Gastroesophageal sphincter (tissue), 4 donors: ENCODE measurements around the gene GAB4. TPM values are rescaled to one million over a fixed set of nuclear protein-coding genes. Genes with fewer than 3 reads are reported as not detected.

Source experiments
- ATAC-seq: fragments of 150-250 bp; one replicate; pipeline ENCODE4 v1.9.1; 2016; ENCODE audit warnings: mild to moderate bottlenecking, moderate library complexity
- H3K27ac ChIP-seq, 4 donors: fragments of 200-600 bp; sonication (generic) in 3 of 4; 1 replicate in 3 of 4; 2 replicates in 1 of 4; pipeline ENCODE4 v1.5.1; 2016 to 2019
- H3K27me3 ChIP-seq: fragments of 200-600 bp; sonication (generic); one replicate; pipeline ENCODE4 v1.5.1; 2019
- H3K36me3 ChIP-seq, 2 donors: fragments of 200-600 bp; sonication (generic); one replicate each; pipeline ENCODE4 v1.5.1; 2019; ENCODE audit warnings: control low read depth in 1 of 2
- H3K4me1 ChIP-seq, 3 donors: fragments of 200-600 bp; sonication (generic); 1 replicate in 2 of 3; 2 replicates in 1 of 3; pipeline ENCODE4 v1.5.1; 2016 to 2019; ENCODE audit warnings: control low read depth in 2 of 3
- H3K4me3 ChIP-seq, 2 donors: fragments of 200-600 bp; sonication (generic); one replicate each; pipeline ENCODE4 v1.5.1; 2019; ENCODE audit warnings: mild to moderate bottlenecking in 1 of 2, moderate library complexity in 1 of 2
- H3K9me3 ChIP-seq, 3 donors: fragments of 200-600 bp; sonication (generic); one replicate each; pipeline ENCODE4 v1.5.1; 2017 to 2019; ENCODE audit warnings: control low read depth in 2 of 3
- EP300 ChIP-seq: sonication (generic); formaldehyde crosslinking; IDR thresholded peaks from one replicate; pipeline ENCODE4 v1.6.1; 2017; ENCODE audit warnings: antibody characterized with exemption, mild to moderate bottlenecking
- POLR2A ChIP-seq, 2 donors: fragments of 450-650 bp; IDR thresholded peaks; one replicate each; pipeline ENCODE4 v1.6.1; 2017; ENCODE audit warnings: antibody characterized with exemption in 2 of 2, mild to moderate bottlenecking in 2 of 2, moderate library complexity in 1 of 2
- POLR2AphosphoS5 ChIP-seq: sonication (generic); formaldehyde crosslinking; IDR thresholded peaks from one replicate; pipeline ENCODE4 v1.6.1; 2017; ENCODE audit warnings: antibody characterized with exemption
- WGBS, 2 donors: methylation state at CpG; one replicate each; pipeline ENCODE4 v1.1.5; 2018; ENCODE audit warnings: low coverage in 1 of 2; 5-methylcytosine and 5-hydroxymethylcytosine counted together
- total RNA-seq, 4 donors: library from RNA; depleted of rRNA; stranded (reverse); fragments of >200 nt; gene quantifications; one replicate each; pipeline ENCODE4 v1.1.0, GENCODE V29; 2016
- TF ChIP-seq, protein P1 (sequence below), 4 experiments: fragments of 200-600 bp in 2 of 4; fragments of 450-650 bp in 2 of 4; sonication (generic) in 1 of 4; IDR thresholded peaks; one replicate each; pipeline ENCODE4 v1.5.1; 2017 to 2019; ENCODE audit warnings: antibody characterized with exemption in 4 of 4, mild to moderate bottlenecking in 2 of 4, moderate library complexity in 2 of 4

The GAB4 gene
- total RNA-seq, 4 donors from 2014 or later: not detected

DNA sequence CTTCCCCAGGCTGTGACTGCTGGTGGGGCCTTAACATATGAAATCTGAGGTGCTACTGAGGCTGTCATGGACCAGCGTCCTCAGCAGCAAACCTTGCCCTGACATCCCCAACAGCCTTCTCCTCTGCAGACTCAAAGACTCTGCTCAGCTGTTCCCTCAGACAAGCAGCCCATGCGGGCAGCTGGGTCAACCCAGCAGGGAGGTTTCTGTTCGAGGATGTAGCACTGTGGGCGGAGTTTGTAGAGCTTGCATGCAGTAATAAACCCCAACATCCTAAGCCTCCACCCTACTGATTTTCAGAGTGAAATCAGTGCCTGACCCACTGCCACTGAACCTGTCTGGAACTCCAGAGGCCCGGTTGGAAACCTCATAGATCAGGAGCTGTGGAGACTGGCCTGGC lies 94.0 kb downstream of the GAB4 start:
- 60% methylated on average over 1 of the region's 5 CpGs; no CpG with 5 or more reads in 1 of the 2 donors for WGBS, 2 donors
- TF ChIP-seq POLR2A (IDR thresholded peaks at IDR 0.05) (no peak), EP300 (no peak), POLR2AphosphoS5 (no peak)
- TF ChIP-seq, protein P1, sequence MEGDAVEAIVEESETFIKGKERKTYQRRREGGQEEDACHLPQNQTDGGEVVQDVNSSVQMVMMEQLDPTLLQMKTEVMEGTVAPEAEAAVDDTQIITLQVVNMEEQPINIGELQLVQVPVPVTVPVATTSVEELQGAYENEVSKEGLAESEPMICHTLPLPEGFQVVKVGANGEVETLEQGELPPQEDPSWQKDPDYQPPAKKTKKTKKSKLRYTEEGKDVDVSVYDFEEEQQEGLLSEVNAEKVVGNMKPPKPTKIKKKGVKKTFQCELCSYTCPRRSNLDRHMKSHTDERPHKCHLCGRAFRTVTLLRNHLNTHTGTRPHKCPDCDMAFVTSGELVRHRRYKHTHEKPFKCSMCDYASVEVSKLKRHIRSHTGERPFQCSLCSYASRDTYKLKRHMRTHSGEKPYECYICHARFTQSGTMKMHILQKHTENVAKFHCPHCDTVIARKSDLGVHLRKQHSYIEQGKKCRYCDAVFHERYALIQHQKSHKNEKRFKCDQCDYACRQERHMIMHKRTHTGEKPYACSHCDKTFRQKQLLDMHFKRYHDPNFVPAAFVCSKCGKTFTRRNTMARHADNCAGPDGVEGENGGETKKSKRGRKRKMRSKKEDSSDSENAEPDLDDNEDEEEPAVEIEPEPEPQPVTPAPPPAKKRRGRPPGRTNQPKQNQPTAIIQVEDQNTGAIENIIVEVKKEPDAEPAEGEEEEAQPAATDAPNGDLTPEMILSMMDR (IDR thresholded peaks at IDR 0.05): no peak
- ATAC-seq: no peak
- Histone ChIP-seq H3K36me3 (no peaks in the 10 kb centered on the region), H3K27me3 (peaks cover 48% of the 10 kb centered on the region), H3K27ac (no peak overlapping the region), H3K4me1 (no peaks in the 10 kb centered on the region), H3K4me3 (no peak overlapping the region), H3K9me3 (no peaks in the 10 kb centered on the region)

DNA sequence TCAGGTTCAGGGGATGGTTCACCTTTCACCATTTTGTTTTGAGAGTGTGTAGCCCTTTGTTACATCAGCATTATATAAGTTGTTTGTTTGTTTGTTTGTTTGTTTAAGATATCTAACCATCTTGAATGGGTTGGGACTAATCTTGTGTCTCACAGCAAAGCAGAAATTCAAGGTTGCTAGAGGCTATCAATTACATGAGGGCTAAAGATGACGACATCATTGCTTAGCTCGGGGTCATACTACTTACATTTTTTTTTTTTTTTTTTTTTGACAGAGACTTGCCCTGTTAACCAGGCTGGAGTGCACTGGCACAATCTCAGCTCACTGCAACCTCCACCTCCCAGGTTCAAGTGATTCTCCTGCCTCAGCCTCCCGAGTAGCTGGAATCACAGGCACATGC lies 95.7 kb downstream of the GAB4 start:
- Histone ChIP-seq H3K4me3 (no peak overlapping the region), H3K9me3 (no peaks in the 10 kb centered on the region), H3K27me3 (peaks cover 48% of the 10 kb centered on the region), H3K4me1 (no peaks in the 10 kb centered on the region), H3K36me3 (no peaks in the 10 kb centered on the region), H3K27ac (no peak overlapping the region)
- no peak for ATAC-seq
- TF ChIP-seq POLR2A (IDR thresholded peaks at IDR 0.05) (no peak), EP300 (no peak), POLR2AphosphoS5 (no peak)
- TF ChIP-seq, protein P1 (IDR thresholded peaks at IDR 0.05): no peak
- WGBS, 2 donors: 50 to 81% methylated on average over 2 to 3 of the region's 3 CpGs

Other genes with a start within 250 kb of the GAB4 start
- gene XKR3, start 182.8 kb downstream of the GAB4 start, total RNA-seq: not detected
- 10 to 100 TPM in 3 of 4 donors, 1 to 10 TPM in 1; 5.9 to 15.6 (median 14.2) TPM for gene IL17RA, start 76.8 kb upstream of the GAB4 start, total RNA-seq
- gene TMEM121B, start 113.1 kb upstream of the GAB4 start, total RNA-seq: under 1 TPM; 0.30 to 0.81 (median 0.54) TPM
- 10 to 100 TPM; 20.4 to 37.1 (median 33.0) TPM for gene HDHD5, start 151.1 kb upstream of the GAB4 start, total RNA-seq
- gene ADA2, start 211.2 kb upstream of the GAB4 start, total RNA-seq: 10 to 100 TPM in 1 of 4 donors, 1 to 10 TPM in 3; 4.7 to 16.4 (median 5.4) TPM